Calu3 (cell line): ENCODE results near the gene POLA1. TPM values are rescaled to one million over a fixed set of nuclear protein-coding genes. Genes with fewer than 3 reads are reported as not detected.

Experiments
- BruUV-seq: library from RNA; stranded (reverse); fragments of 400-500 nt; replicated peaks from 2 replicates; lab custom pipeline; 2021; lab: Mats Ljungman, UMichigan
- CTCF ChIA-PET: fragments of 300-600 bp; sonication (Branson Sonifier 250); formaldehyde crosslinking; loops from one replicate; lab custom pipeline; 2022; ENCODE audit warnings: antibody characterized with exemption; lab: Charles Lee
- DNase-seq: peaks from one replicate; pipeline ENCODE4 v3.0.0; 2022
- H3K27ac Mint-ChIP-seq: one replicate; pipeline ENCODE4 v1.8.0; 2022; ENCODE audit warnings: mixed read lengths; ENCODE audit not compliant: unreplicated experiment
- H3K27me3 Mint-ChIP-seq: one replicate; pipeline ENCODE4 v1.8.0; 2022; ENCODE audit warnings: mixed read lengths; ENCODE audit not compliant: unreplicated experiment
- H3K36me3 Mint-ChIP-seq: one replicate; pipeline ENCODE4 v1.8.0; 2022; ENCODE audit warnings: mild to moderate bottlenecking, moderate library complexity, mixed read lengths; ENCODE audit not compliant: insufficient read depth, unreplicated experiment
- H3K4me1 Mint-ChIP-seq: one replicate; pipeline ENCODE4 v1.8.0; 2022; ENCODE audit warnings: mild to moderate bottlenecking, low read depth, mixed read lengths; ENCODE audit not compliant: unreplicated experiment
- H3K4me3 Mint-ChIP-seq: one replicate; pipeline ENCODE4 v1.8.0; 2022; ENCODE audit warnings: mild to moderate bottlenecking, low read depth, moderate library complexity, mixed read lengths; ENCODE audit not compliant: unreplicated experiment
- H3K9me3 Mint-ChIP-seq: one replicate; pipeline ENCODE4 v1.8.0; 2022; ENCODE audit warnings: low read depth, mixed read lengths; ENCODE audit not compliant: unreplicated experiment
- CTCF ChIP-seq: fragments of 200-600 bp; IDR thresholded peaks from one replicate; pipeline ENCODE4 v1.8.0; 2022; ENCODE audit warnings: antibody characterized with exemption; ENCODE audit not compliant: unreplicated experiment
- intact Hi-C: fragments of 100-400 bp; cut with micrococcal nuclease; formaldehyde crosslinking; loops from one replicate; pipeline ENCODE4 v1.10.0; 2022; ENCODE audit not compliant: unreplicated experiment
- total RNA-seq: library from RNA; stranded (reverse); gene quantifications from 2 replicates; pipeline ENCODE4 v1.2.3, GENCODE V29; 2022

POLA1 gene
- total RNA-seq, 1 experiment from 2014 or later = 25.2 TPM

DNA sequence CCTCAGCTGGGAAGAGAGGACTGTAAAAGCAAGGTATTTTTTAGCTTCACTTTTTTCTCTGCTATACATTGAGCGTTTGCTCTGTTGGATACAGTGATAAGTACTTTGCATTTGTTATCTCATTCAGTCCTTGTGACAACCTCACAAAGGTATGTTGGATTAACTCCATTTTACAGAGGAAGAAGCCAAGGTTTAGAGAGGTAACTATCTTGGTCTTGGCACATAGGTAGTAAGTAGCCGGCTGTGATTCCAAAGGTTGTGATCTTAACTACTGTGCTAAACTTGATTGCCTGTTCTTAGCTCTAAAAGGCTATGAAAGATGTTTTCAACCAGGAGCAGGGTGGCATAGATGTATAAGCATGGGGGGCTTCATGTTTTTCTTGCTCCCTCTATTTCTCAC lies 134.4 kb downstream of the POLA1 start:
- Mint-ChIP-seq H3K36me3 (peaks cover 13% of the 10 kb centered on the region), H3K4me3 (no peak overlapping the region), H3K9me3 (no peaks in the 10 kb centered on the region), H3K27ac (no peak overlapping the region), H3K27me3 (no peaks in the 10 kb centered on the region), H3K4me1 (no peaks in the 10 kb centered on the region)
- CTCF ChIA-PET = no interaction called here
- intact Hi-C loops = no loop called here
- no peak for TF ChIP-seq CTCF
- BruUV-seq = no TSS peak
- no peak for DNase-seq

- Mint-ChIP-seq H3K27me3 (no peaks in the 10 kb centered on the region), H3K27ac (no peak overlapping the region), H3K4me1 (no peaks in the 10 kb centered on the region), H3K4me3 (no peak overlapping the region), H3K36me3 (peaks cover 9% of the 10 kb centered on the region), H3K9me3 (no peaks in the 10 kb centered on the region)
- TF ChIP-seq CTCF = no peak
- intact Hi-C loops = no loop called here
- DNase-seq = no peak
- no TSS peak for BruUV-seq
- CTCF ChIA-PET = no interaction called here
Observed at GRCh38 chrX:24828600-24828999, 134.9 kb downstream of the POLA1 start.

DNA sequence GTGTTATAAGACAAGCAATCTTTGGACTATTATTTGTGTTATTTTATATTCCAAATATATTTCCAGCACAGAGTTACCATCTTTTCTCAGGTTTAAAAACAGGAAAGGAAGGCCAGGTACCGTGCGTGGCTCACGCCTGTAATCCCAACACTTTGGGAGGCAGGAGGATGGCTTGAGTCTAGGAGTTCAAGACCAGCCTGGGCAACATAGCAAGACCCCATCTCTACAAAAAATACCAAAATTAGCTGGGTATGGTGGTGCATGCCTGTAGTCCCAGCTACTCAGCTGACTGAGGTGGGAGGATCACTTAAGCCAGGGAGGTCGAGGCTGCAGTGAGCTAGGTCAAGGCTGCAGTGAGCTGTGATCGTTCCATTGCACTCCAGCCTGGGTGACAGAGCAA lies 140.0 kb downstream of the POLA1 start:
- peaks cover 5% of the 10 kb centered on the region for H3K36me3 Mint-ChIP-seq
- TF ChIP-seq CTCF = no peak
- BruUV-seq = no TSS peak
- H3K9me3 Mint-ChIP-seq = no peaks in the 10 kb centered on the region
- CTCF ChIA-PET = no interaction called here
- H3K4me3 Mint-ChIP-seq = no peak overlapping the region
- H3K27me3 Mint-ChIP-seq = no peaks in the 10 kb centered on the region
- intact Hi-C loops = no loop called here
- no peak overlapping the region for H3K27ac Mint-ChIP-seq
- DNase-seq = no peak
- no peaks in the 10 kb centered on the region for H3K4me1 Mint-ChIP-seq

- CTCF ChIA-PET = interaction anchor here (1.7 kb wide), 1 partner anchor 306 kb away, joined by 11 read pairs; no protein-coding TSS in a partner anchor
Observed at GRCh38 chrX:24837966-24838365, 144.2 kb downstream of the POLA1 start.

More at GRCh38 chrX:24837966-24838365, 144.2 kb downstream of the POLA1 start:
- Mint-ChIP-seq H3K4me1 (no peaks in the 10 kb centered on the region), H3K9me3 (no peaks in the 10 kb centered on the region), H3K36me3 (peaks cover 5% of the 10 kb centered on the region), H3K27ac (no peak overlapping the region), H3K27me3 (no peaks in the 10 kb centered on the region), H3K4me3 (no peak overlapping the region)
- BruUV-seq = no TSS peak
- no peak for TF ChIP-seq CTCF
- intact Hi-C loops = loop anchor here (1.0 to 5.0 kb wide), 2 partner anchors 184 to 306 kb away; no protein-coding TSS in a partner anchor
- DNase-seq = no peak
